Glutamatergic neuron (in vitro differentiated cells): ENCODE results near the gene CPNE6. TPM values are rescaled to one million over a fixed set of nuclear protein-coding genes. Genes with fewer than 3 reads are reported as not detected.

ENCODE experiments used
- DNase-seq: peaks from one replicate; pipeline ENCODE4 v3.0.0; 2022
- H3K27ac Mint-ChIP-seq: one replicate; pipeline ENCODE4 v1.8.0; 2020; ENCODE audit warnings: mild to moderate bottlenecking, mixed read lengths, inconsistent platforms; ENCODE audit not compliant: unreplicated experiment
- H3K27me3 Mint-ChIP-seq: one replicate; pipeline ENCODE4 v1.8.0; 2020; ENCODE audit warnings: mild to moderate bottlenecking, moderate library complexity, mixed read lengths, inconsistent platforms; ENCODE audit not compliant: unreplicated experiment
- H3K36me3 Mint-ChIP-seq: one replicate; pipeline ENCODE4 v1.8.0; 2020; ENCODE audit warnings: mild to moderate bottlenecking, mixed read lengths, inconsistent platforms; ENCODE audit not compliant: unreplicated experiment
- H3K4me1 Mint-ChIP-seq: one replicate; pipeline ENCODE4 v1.8.0; 2020; ENCODE audit warnings: mild to moderate bottlenecking, low read depth, mixed read lengths, inconsistent platforms; ENCODE audit not compliant: unreplicated experiment
- H3K4me3 Mint-ChIP-seq: one replicate; pipeline ENCODE4 v1.8.0; 2020; ENCODE audit warnings: mild to moderate bottlenecking, mixed read lengths, inconsistent platforms; ENCODE audit not compliant: unreplicated experiment
- H3K9me3 Mint-ChIP-seq: one replicate; pipeline ENCODE4 v1.8.0; 2020; ENCODE audit warnings: mild to moderate bottlenecking, moderate library complexity, mixed read lengths, inconsistent platforms; ENCODE audit not compliant: unreplicated experiment
- CTCF ChIP-seq: fragments of 200-600 bp; sonication (generic); IDR thresholded peaks from one replicate; pipeline ENCODE4 v1.5.0; 2021; ENCODE audit not compliant: partially characterized antibody, unreplicated experiment
- total RNA-seq: library from RNA; stranded (reverse); fragmentation: NEBNext Ultra II Directional; extraction: Animal tissue kit (Norgen Biotek cat#: 25700); gene quantifications from one replicate; pipeline ENCODE4 v1.2.1, GENCODE V29; 2021; ENCODE audit not compliant: unreplicated experiment

Gene CPNE6
- total RNA-seq, 1 donor from 2014 or later, result 0.44 TPM

GRCh38 chr14:24065408-24065807 is 6.0 kb upstream of the CPNE6 start:
- no peak overlapping the region for H3K4me3 Mint-ChIP-seq

GRCh38 chr14:24066496-24067132 is 4.7 kb upstream of the CPNE6 start:
- Mint-ChIP-seq H3K36me3 (peaks cover 6% of the 10 kb centered on the region), H3K9me3 (peaks cover 5% of the 10 kb centered on the region), H3K4me1 (peaks cover 20% of the 10 kb centered on the region), H3K4me3 (no peak overlapping the region), H3K27me3 (peaks cover 23% of the 10 kb centered on the region), H3K27ac (no peak overlapping the region)
- TF ChIP-seq CTCF, result no peak
- DNase-seq, result no peak

More at GRCh38 chr14:24065408-24065807, 6.0 kb upstream of the CPNE6 start:
- Mint-ChIP-seq H3K4me1 (peaks cover 13% of the 10 kb centered on the region), H3K36me3 (peaks cover 6% of the 10 kb centered on the region), H3K9me3 (peaks cover 3% of the 10 kb centered on the region), H3K27me3 (peaks cover 24% of the 10 kb centered on the region), H3K27ac (no peak overlapping the region)
- TF ChIP-seq CTCF, result no peak
- DNase-seq, result no peak

- Mint-ChIP-seq H3K27ac (no peak overlapping the region), H3K4me3 (no peak overlapping the region), H3K27me3 (peaks cover 21% of the 10 kb centered on the region), H3K4me1 (peaks cover 17% of the 10 kb centered on the region), H3K36me3 (peaks cover 6% of the 10 kb centered on the region), H3K9me3 (peaks cover 5% of the 10 kb centered on the region)
- no peak for DNase-seq
- no peak for TF ChIP-seq CTCF
Measured at GRCh38 chr14:24067133-24068082, 4.0 kb upstream of the CPNE6 start.

- H3K4me1 Mint-ChIP-seq, result peaks cover 17% of the 10 kb centered on the region
- peaks cover 5% of the 10 kb centered on the region for H3K9me3 Mint-ChIP-seq
- H3K4me3 Mint-ChIP-seq, result no peak overlapping the region
- no peak for DNase-seq
- H3K36me3 Mint-ChIP-seq, result peaks cover 6% of the 10 kb centered on the region
- H3K27ac Mint-ChIP-seq, result no peak overlapping the region
- no peak for TF ChIP-seq CTCF
- H3K27me3 Mint-ChIP-seq, result peaks cover 19% of the 10 kb centered on the region
Measured at GRCh38 chr14:24068711-24069410, 2.5 kb upstream of the CPNE6 start.

- H3K4me3 Mint-ChIP-seq, result no peak overlapping the region
- H3K27ac Mint-ChIP-seq, result no peak overlapping the region
- peaks cover 6% of the 10 kb centered on the region for H3K36me3 Mint-ChIP-seq
- H3K9me3 Mint-ChIP-seq, result peaks cover 5% of the 10 kb centered on the region
- H3K4me1 Mint-ChIP-seq, result peaks cover 17% of the 10 kb centered on the region
- DNase-seq, result no peak
- peaks cover 19% of the 10 kb centered on the region for H3K27me3 Mint-ChIP-seq
- no peak for TF ChIP-seq CTCF
Measured at GRCh38 chr14:24069411-24069735, 2.0 kb upstream of the CPNE6 start.
